A549 (cell line): ENCODE results near the gene STAP1. TPM values are rescaled to one million over a fixed set of nuclear protein-coding genes. Genes with fewer than 3 reads are reported as not detected.

Experiments used
- ATAC-seq, 2 experiments: fragments of 200-7000 bp in 1 of 2; fragments of >200 bp in 1 of 2; cut with Nextera tagmentation in 1 of 2; cut with Tn5 transposase in 1 of 2; 3 replicates each; pipeline versions ENCODE4 v1.8.0 to v1.9.1; 2018 to 2020; ENCODE audit warnings: mild to moderate bottlenecking in 1 of 2, moderate library complexity in 1 of 2
- CTCF ChIA-PET: fragments of 300-600 bp; sonication (Branson Sonifier 250); formaldehyde crosslinking; extraction: SDS; loops from one replicate; lab custom pipeline; 2021; ENCODE audit warnings: antibody characterized with exemption, inconsistent platforms; lab: Yijun Ruan, JAX
- POLR2A ChIA-PET: fragments of 350-600 bp; formaldehyde crosslinking; extraction: SDS; loops from one replicate; lab custom pipeline; 2021; ENCODE audit warnings: antibody characterized with exemption, inconsistent platforms; lab: Yijun Ruan, JAX
- DNase-seq, 2 experiments: peaks; one replicate each; pipeline versions ENCODE4 v3.0.0 to v3.0.0-alpha.2; 2011 to 2016; ENCODE audit warnings: low read depth in 1 of 2, low spot score in 1 of 2
- FAIRE-seq: peaks from 2 replicates; lab custom pipeline; 2011; peaks lifted over from hg19 to GRCh38; lab: Jason Lieb, UNC
- H3K27ac ChIP-seq, 2 experiments: fragments of >200 bp; sonication (Bioruptor Twin); formaldehyde crosslinking; 3 replicates each; pipeline ENCODE4 v1.5.1; 2016 to 2017
- H3K4me1 ChIP-seq: fragments of >200 bp; sonication (Bioruptor Twin); formaldehyde crosslinking; 3 replicates; pipeline ENCODE4 v1.6.1; 2016
- H3K4me2 ChIP-seq: fragments of >200 bp; sonication (Bioruptor Twin); formaldehyde crosslinking; 3 replicates; pipeline ENCODE4 v1.6.1; 2016
- H3K4me3 ChIP-seq: fragments of >200 bp; sonication (Bioruptor Twin); formaldehyde crosslinking; 3 replicates; pipeline ENCODE4 v1.5.1; 2016
- H3K9me3 ChIP-seq: fragments of >200 bp; sonication (Bioruptor Twin); formaldehyde crosslinking; 3 replicates; pipeline ENCODE4 v1.6.1; 2016
- BCL3 ChIP-seq: fragments of >200 bp; sonication (Bioruptor Twin); formaldehyde crosslinking; IDR thresholded peaks from 3 replicates; pipeline ENCODE4 v1.6.1; 2016
- CHD2 ChIP-seq: fragments of 150-350 bp; IDR thresholded peaks from 2 replicates; pipeline ENCODE4 v1.6.1; 2014; ENCODE audit warnings: low read length; ENCODE audit not compliant: partially characterized antibody
- CTCF ChIP-seq: fragments of >200 bp; sonication (Bioruptor Twin); formaldehyde crosslinking; IDR thresholded peaks from 3 replicates; pipeline ENCODE4 v1.5.1; 2016
- EHF ChIP-seq: fragments of 250-450 bp; sonication (Bioruptor Pico); IDR thresholded peaks from 2 replicates; pipeline ENCODE4 v1.5.0; 2020; ENCODE audit warnings: mild to moderate bottlenecking
- FOSB ChIP-seq: fragments of 250-450 bp; sonication (Bioruptor Pico); IDR thresholded peaks from 2 replicates; pipeline ENCODE4 v1.5.0; 2020; ENCODE audit warnings: mild to moderate bottlenecking, moderate library complexity
- FOXS1 ChIP-seq: fragments of 250-450 bp; sonication (Bioruptor Pico); IDR thresholded peaks from 2 replicates; pipeline ENCODE4 v1.5.0; 2020; ENCODE audit warnings: mild to moderate bottlenecking, moderate library complexity
- GATA3 ChIP-seq: IDR thresholded peaks from 2 replicates; pipeline ENCODE4 v1.6.1; 2012; ENCODE audit warnings: borderline replicate concordance
- HOXB13 ChIP-seq: fragments of 250-450 bp; sonication (Bioruptor Pico); IDR thresholded peaks from 2 replicates; pipeline ENCODE4 v1.5.0; 2020; ENCODE audit warnings: low read depth, mild to moderate bottlenecking, moderate library complexity
- KDM5A ChIP-seq: fragments of 200-600 bp; sonication (generic); IDR thresholded peaks from 2 replicates; pipeline ENCODE4 v1.6.1; 2016; ENCODE audit warnings: antibody characterized with exemption, mild to moderate bottlenecking
- MAFK ChIP-seq: fragments of 450-650 bp; IDR thresholded peaks from 2 replicates; pipeline ENCODE4 v1.6.1; 2014; ENCODE audit not compliant: partially characterized antibody
- MAX ChIP-seq: IDR thresholded peaks from 2 replicates; pipeline ENCODE4 v1.6.1; 2012
- MAZ ChIP-seq: fragments of 150-350 bp; IDR thresholded peaks from 2 replicates; pipeline ENCODE4 v1.6.1; 2014; ENCODE audit warnings: antibody characterized with exemption, low read depth, low read length, borderline replicate concordance
- MYC ChIP-seq: IDR thresholded peaks from 2 replicates; pipeline ENCODE4 v1.6.1; 2012; ENCODE audit warnings: mild to moderate bottlenecking, inconsistent platforms, low read length, improper control_type of control experiment, borderline replicate concordance
- POLR2A ChIP-seq: IDR thresholded peaks from 2 replicates; pipeline ENCODE4 v1.6.1; 2012; ENCODE audit warnings: mild to moderate bottlenecking, low read length
- REST ChIP-seq: fragments of 200-600 bp; sonication (generic); IDR thresholded peaks from 2 replicates; pipeline ENCODE4 v1.6.1; 2016; ENCODE audit warnings: antibody characterized with exemption, mild to moderate bottlenecking, moderate library complexity
- RNF2 ChIP-seq: fragments of 200-600 bp; sonication (generic); IDR thresholded peaks from 2 replicates; pipeline ENCODE4 v1.6.1; 2016; ENCODE audit warnings: low read depth, mild to moderate bottlenecking, antibody characterized with exemption, moderate library complexity, borderline replicate concordance
- SMC3 ChIP-seq: fragments of >200 bp; sonication (Bioruptor Twin); formaldehyde crosslinking; IDR thresholded peaks from 3 replicates; pipeline ENCODE4 v1.6.1; 2018; ENCODE audit warnings: inconsistent platforms
- TFCP2L1 ChIP-seq: fragments of 250-450 bp; sonication (Bioruptor Pico); IDR thresholded peaks from 2 replicates; pipeline ENCODE4 v1.5.0; 2021; ENCODE audit warnings: mild to moderate bottlenecking
- TP53 ChIP-seq: fragments of 250-450 bp; sonication (Bioruptor Pico); IDR thresholded peaks from 2 replicates; pipeline ENCODE4 v1.5.0; 2021; ENCODE audit warnings: mild to moderate bottlenecking, moderate library complexity
- ZC3H11A ChIP-seq: fragments of 450-650 bp; IDR thresholded peaks from 2 replicates; pipeline ENCODE4 v1.6.1; 2014; ENCODE audit warnings: antibody characterized with exemption, mild to moderate bottlenecking
- ZFP36 ChIP-seq: fragments of 450-650 bp; IDR thresholded peaks from 2 replicates; pipeline ENCODE4 v1.6.1; 2014; ENCODE audit warnings: borderline replicate concordance; ENCODE audit not compliant: partially characterized antibody
- ZNF302 ChIP-seq: fragments of 250-450 bp; sonication (Bioruptor Pico); IDR thresholded peaks from 2 replicates; pipeline ENCODE4 v1.9.0; 2021; ENCODE audit warnings: inconsistent platforms, mild to moderate bottlenecking, moderate library complexity
- WGBS: methylation state at CpG from one replicate; pipeline ENCODE4 v1.1.6; 2017; ENCODE audit errors: missing lambda C conversion rate; 5-methylcytosine and 5-hydroxymethylcytosine counted together
- polyA plus RNA-seq, 4 experiments: library from polyadenylated mRNA; depleted of rRNA in 3 of 4; stranded (reverse); fragments of >200 nt; fragmentation: RNase III in 1 of 4; extraction: RNeasy Plus Mini Kit Qiagen cat#74134 plus additional on column Dnase treatment in 1 of 4; gene quantifications; 2 replicates in 3 of 4; 3 replicates in 1 of 4; pipeline ENCODE4 v1.2.3, GENCODE V29; 2011 to 2017
- TF ChIP-seq, protein P1 (sequence below): fragments of 450-650 bp; IDR thresholded peaks from 2 replicates; pipeline ENCODE4 v1.6.1; 2014; ENCODE audit warnings: antibody characterized with exemption
- TF ChIP-seq, protein P2 (sequence below): fragments of 250-450 bp; sonication (Bioruptor Pico); IDR thresholded peaks from 2 replicates; pipeline ENCODE4 v1.5.0; 2021; ENCODE audit warnings: mild to moderate bottlenecking, moderate library complexity, borderline replicate concordance

The STAP1 gene
- polyA plus RNA-seq, 2 of the 4 experiments (the other 2 are of a cell fraction): not detected

- TF ChIP-seq FOSB (CRISPR knock-in tag): no peak
- TF ChIP-seq, protein P1, sequence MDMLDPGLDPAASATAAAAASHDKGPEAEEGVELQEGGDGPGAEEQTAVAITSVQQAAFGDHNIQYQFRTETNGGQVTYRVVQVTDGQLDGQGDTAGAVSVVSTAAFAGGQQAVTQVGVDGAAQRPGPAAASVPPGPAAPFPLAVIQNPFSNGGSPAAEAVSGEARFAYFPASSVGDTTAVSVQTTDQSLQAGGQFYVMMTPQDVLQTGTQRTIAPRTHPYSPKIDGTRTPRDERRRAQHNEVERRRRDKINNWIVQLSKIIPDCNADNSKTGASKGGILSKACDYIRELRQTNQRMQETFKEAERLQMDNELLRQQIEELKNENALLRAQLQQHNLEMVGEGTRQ: no peak
- TF ChIP-seq EHF (CRISPR knock-in tag): no peak
- no peak for TF ChIP-seq CTCF
Measured at GRCh38 chr4:67533112-67533511, 25.4 kb upstream of the STAP1 start (continued).

- no peaks in the 10 kb centered on the region for H3K4me1 ChIP-seq
- CTCF ChIA-PET: no interaction called here
- POLR2A ChIA-PET: no interaction called here
- DNase-seq: no peak
- H3K27ac ChIP-seq: no peak overlapping the region
- no peaks in the 10 kb centered on the region for H3K9me3 ChIP-seq
- ATAC-seq: no peak
- WGBS: 91% methylated on average over 2 of the region's 2 CpGs
- FAIRE-seq: no peak
- no peak overlapping the region for H3K4me2 ChIP-seq
- no peak overlapping the region for H3K4me3 ChIP-seq
- TF ChIP-seq BCL3 (no peak), TP53 (CRISPR knock-in tag) (no peak), SMC3 (no peak), POLR2A (no peak), MAX (no peak), MAZ (no peak), ZNF302 (no peak), KDM5A (no peak), FOXS1 (CRISPR knock-in tag) (no peak), EHF (CRISPR knock-in tag) (no peak), GATA3 (no peak), FOSB (CRISPR knock-in tag) (no peak), HOXB13 (CRISPR knock-in tag) (no peak), MAFK (no peak), ZC3H11A (no peak), CHD2 (no peak)
- TF ChIP-seq, protein P2, sequence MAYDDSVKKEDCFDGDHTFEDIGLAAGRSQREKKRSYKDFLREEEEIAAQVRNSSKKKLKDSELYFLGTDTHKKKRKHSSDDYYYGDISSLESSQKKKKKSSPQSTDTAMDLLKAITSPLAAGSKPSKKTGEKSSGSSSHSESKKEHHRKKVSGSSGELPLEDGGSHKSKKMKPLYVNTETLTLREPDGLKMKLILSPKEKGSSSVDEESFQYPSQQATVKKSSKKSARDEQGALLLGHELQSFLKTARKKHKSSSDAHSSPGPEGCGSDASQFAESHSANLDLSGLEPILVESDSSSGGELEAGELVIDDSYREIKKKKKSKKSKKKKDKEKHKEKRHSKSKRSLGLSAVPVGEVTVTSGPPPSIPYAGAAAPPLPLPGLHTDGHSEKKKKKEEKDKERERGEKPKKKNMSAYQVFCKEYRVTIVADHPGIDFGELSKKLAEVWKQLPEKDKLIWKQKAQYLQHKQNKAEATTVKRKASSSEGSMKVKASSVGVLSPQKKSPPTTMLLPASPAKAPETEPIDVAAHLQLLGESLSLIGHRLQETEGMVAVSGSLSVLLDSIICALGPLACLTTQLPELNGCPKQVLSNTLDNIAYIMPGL (CRISPR knock-in tag): no peak
Measured at GRCh38 chr4:67535280-67535840, 23.2 kb upstream of the STAP1 start.

DNA sequence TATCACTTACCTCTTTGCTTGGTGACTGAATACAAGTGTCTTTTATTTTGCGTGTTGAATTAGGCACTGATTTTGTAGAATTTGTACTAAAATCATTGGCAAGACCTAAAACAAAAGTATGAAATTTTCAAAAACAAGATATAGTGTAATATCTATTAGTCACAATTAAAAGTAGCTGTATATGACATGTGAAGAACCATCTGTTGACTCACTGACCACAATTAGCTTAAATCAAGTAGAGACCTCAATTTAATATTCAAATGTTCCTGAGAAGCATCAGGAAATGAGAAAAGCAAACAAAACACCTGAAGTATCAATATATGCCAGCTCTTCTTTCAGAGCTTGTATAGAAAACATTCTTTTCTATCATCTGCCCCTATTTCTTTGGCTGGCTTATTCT is 18.7 kb upstream of the STAP1 start:
- peaks cover 9% of the 10 kb centered on the region; the same call in 2 of the 3 replicates for H3K4me1 ChIP-seq
- H3K27ac ChIP-seq: no peak overlapping the region
- CTCF ChIA-PET: interaction anchor here (0.8 kb wide), 1 partner anchor 636 kb away, joined by 3 read pairs; no protein-coding TSS in a partner anchor
- FAIRE-seq (no peak), DNase-seq (no peak), ATAC-seq (no peak)
- no peak overlapping the region for H3K4me3 ChIP-seq
- no peaks in the 10 kb centered on the region for H3K9me3 ChIP-seq
- no peak overlapping the region for H3K4me2 ChIP-seq
- POLR2A ChIA-PET: no interaction called here
- WGBS: 88% methylated on average over 1 of the region's 1 CpG
- no peak for TF ChIP-seq RNF2
- no peak for TF ChIP-seq TFCP2L1 (CRISPR knock-in tag)
- TF ChIP-seq MYC: no peak
- TF ChIP-seq REST: no peak
- TF ChIP-seq ZFP36: no peak
- no peak for TF ChIP-seq TP53 (CRISPR knock-in tag)
- TF ChIP-seq MAX: no peak
